DMS79 (cell line): ENCODE measurements around the gene ZNF300.
"Not testable (repeated sequence)": the region's sequence is repeated elsewhere in the genome, so short reads cannot be mapped to it uniquely, and the experiment has no call there.

Experiments
- DNase-seq: peaks from one replicate; lab custom pipeline; 2025; lab: John Stamatoyannopoulos, UW

Gene ZNF300

DNA sequence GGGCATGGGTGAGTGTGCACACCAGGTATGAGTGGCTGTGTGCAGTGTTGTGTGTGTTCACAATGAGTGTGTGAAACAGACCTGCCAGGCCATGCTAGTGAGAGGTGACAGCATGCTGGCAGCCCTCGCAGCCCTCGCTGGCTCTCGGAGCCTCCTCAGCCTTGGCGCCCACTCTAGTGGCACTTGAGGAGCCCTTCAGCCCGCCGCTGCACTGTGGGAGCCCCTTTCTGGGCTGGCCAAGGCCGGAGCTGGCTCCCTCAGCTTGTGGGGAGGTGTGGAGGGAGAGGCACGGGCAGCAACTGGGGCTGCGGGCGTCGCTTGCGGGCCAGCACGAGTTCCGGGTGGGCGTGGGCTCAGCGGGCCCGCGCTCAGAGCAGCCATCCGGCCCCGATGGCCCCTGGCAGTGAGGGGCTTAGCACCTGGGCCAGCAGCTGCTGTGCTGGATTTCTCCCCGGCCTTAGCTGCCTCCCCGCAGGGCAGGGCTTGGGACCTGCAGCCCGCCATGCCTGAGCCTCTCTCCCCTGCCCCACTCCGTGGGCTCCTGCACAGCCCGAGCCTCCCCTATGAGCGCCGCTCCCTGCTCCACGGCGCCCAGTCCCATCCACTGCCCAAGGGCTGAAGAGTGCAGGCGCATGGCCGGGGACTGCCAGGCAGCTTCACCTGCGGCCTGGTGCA, 59.5 kb downstream of the ZNF300 start:
- DNase-seq, result not testable (repeated sequence)
